H9 (cell line): Measurements from ENCODE around the gene PER2. TPM values are rescaled to one million over a fixed set of nuclear protein-coding genes. Genes with fewer than 3 reads are reported as not detected.

Experiments used
- DNase-seq: peaks from one replicate; pipeline ENCODE4 v3.0.0-alpha.2; 2017
- H2AFZ ChIP-seq: one replicate; pipeline ENCODE4 v1.6.1; 2013; ENCODE audit warnings: mild to moderate bottlenecking, low read length, control low read depth, moderate library complexity
- H2AK5ac ChIP-seq: 2 replicates; pipeline ENCODE4 v1.6.1; 2013; ENCODE audit warnings: low read length, control low read depth, mixed read lengths; ENCODE audit not compliant: insufficient read length
- H2BK120ac ChIP-seq: one replicate; pipeline ENCODE4 v1.6.1; 2013; ENCODE audit warnings: low read depth, mild to moderate bottlenecking, low read length, control low read depth, inconsistent platforms; ENCODE audit not compliant: poor library complexity, severe bottlenecking
- H2BK12ac ChIP-seq: 2 replicates; pipeline ENCODE4 v1.6.1; 2013; ENCODE audit warnings: low read length, control low read depth, mixed read lengths, low read depth; ENCODE audit not compliant: insufficient read length
- H2BK15ac ChIP-seq: 2 replicates; pipeline ENCODE4 v1.6.1; 2013; ENCODE audit warnings: low read depth, low read length, control low read depth
- H2BK20ac ChIP-seq: one replicate; pipeline ENCODE4 v1.6.1; 2013; ENCODE audit warnings: low read depth, mild to moderate bottlenecking, low read length, control low read depth, inconsistent platforms; ENCODE audit not compliant: poor library complexity, severe bottlenecking
- H2BK5ac ChIP-seq: 2 replicates; pipeline ENCODE4 v1.6.1; 2013; ENCODE audit warnings: low read length, control low read depth, mixed read lengths; ENCODE audit not compliant: insufficient read length
- H3K14ac ChIP-seq: 2 replicates; pipeline ENCODE4 v1.6.1; 2013; ENCODE audit warnings: low read length, control low read depth; ENCODE audit not compliant: insufficient read depth
- H3K18ac ChIP-seq: 2 replicates; pipeline ENCODE4 v1.6.1; 2013; ENCODE audit warnings: low read depth, mild to moderate bottlenecking, mixed read lengths, low read length, control low read depth; ENCODE audit not compliant: insufficient read length
- H3K23ac ChIP-seq: 2 replicates; pipeline ENCODE4 v1.6.1; 2013; ENCODE audit warnings: low read length, control low read depth, mixed read lengths, low read depth; ENCODE audit not compliant: insufficient read length
- H3K23me2 ChIP-seq: 2 replicates; pipeline ENCODE4 v1.6.1; 2013; ENCODE audit warnings: low read depth, mild to moderate bottlenecking, mixed read lengths, low read length, control low read depth; ENCODE audit not compliant: insufficient read length, poor library complexity, severe bottlenecking
- H3K27ac ChIP-seq: 2 replicates; pipeline ENCODE4 v1.5.1; 2013; ENCODE audit warnings: low read length, control low read depth, mixed read lengths, low read depth; ENCODE audit not compliant: insufficient read length
- H3K27me3 ChIP-seq: 2 replicates; pipeline ENCODE4 v1.6.1; 2013; ENCODE audit warnings: low read length, control low read depth, inconsistent platforms; ENCODE audit not compliant: insufficient read depth
- H3K4ac ChIP-seq: 2 replicates; pipeline ENCODE4 v1.6.1; 2013; ENCODE audit warnings: low read depth, mild to moderate bottlenecking, control low read depth, inconsistent platforms, low read length, moderate library complexity
- H3K4me1 ChIP-seq: 2 replicates; pipeline ENCODE4 v1.6.1; 2013; ENCODE audit warnings: low read length, control low read depth, inconsistent platforms; ENCODE audit not compliant: insufficient read depth
- H3K4me2 ChIP-seq: 2 replicates; pipeline ENCODE4 v1.6.1; 2013; ENCODE audit warnings: low read length, control low read depth, mixed read lengths; ENCODE audit not compliant: insufficient read length, insufficient read depth
- H3K56ac ChIP-seq: 2 replicates; pipeline ENCODE4 v1.6.1; 2013; ENCODE audit warnings: low read depth, mild to moderate bottlenecking, mixed read lengths, low read length, control low read depth; ENCODE audit not compliant: insufficient read length
- H3K79me1 ChIP-seq: 2 replicates; pipeline ENCODE4 v1.6.1; 2013; ENCODE audit warnings: low read depth, mild to moderate bottlenecking, moderate library complexity, low read length, control low read depth, inconsistent platforms; ENCODE audit not compliant: insufficient read depth, poor library complexity, severe bottlenecking
- H3K79me2 ChIP-seq: 2 replicates; pipeline ENCODE4 v1.6.1; 2013; ENCODE audit warnings: low read length, control low read depth, inconsistent platforms; ENCODE audit not compliant: insufficient read depth
- H3K9ac ChIP-seq: 2 replicates; pipeline ENCODE4 v1.6.1; 2013; ENCODE audit warnings: low read length, control low read depth, mixed read lengths; ENCODE audit not compliant: insufficient read length; ENCODE audit errors: extremely low read depth
- H3K9me3 ChIP-seq: one replicate; pipeline ENCODE4 v1.6.1; 2013; ENCODE audit warnings: low read depth, low read length, inconsistent platforms; ENCODE audit not compliant: control insufficient read depth
- H3T11ph ChIP-seq: one replicate; pipeline ENCODE4 v1.6.1; 2013; ENCODE audit warnings: mild to moderate bottlenecking, low read length, control low read depth, inconsistent platforms
- H4K20me1 ChIP-seq: one replicate; pipeline ENCODE4 v1.6.1; 2013; ENCODE audit not compliant: control insufficient read depth, insufficient read length, insufficient read depth
- H4K5ac ChIP-seq: 2 replicates; pipeline ENCODE4 v1.6.1; 2013; ENCODE audit warnings: low read depth, mild to moderate bottlenecking, mixed read lengths, low read length, control low read depth; ENCODE audit not compliant: insufficient read length
- H4K8ac ChIP-seq: replicated peaks from 2 replicates; pipeline ENCODE4 v1.6.1; 2013; ENCODE audit warnings: low read length, control low read depth, mixed read lengths, low read depth; ENCODE audit not compliant: insufficient read length
- H4K91ac ChIP-seq: 2 replicates; pipeline ENCODE4 v1.6.1; 2013; ENCODE audit warnings: low read depth, mild to moderate bottlenecking, moderate library complexity, mixed read lengths, low read length, control low read depth; ENCODE audit not compliant: insufficient read length
- H3K27ac Mint-ChIP-seq, 3 experiments: 2 replicates in 2 of 3; 3 replicates in 1 of 3; pipeline ENCODE4 v1.8.0; 2020 to 2021; ENCODE audit warnings: mixed read lengths in 3 of 3, mild to moderate bottlenecking in 1 of 3, moderate library complexity in 1 of 3
- H3K27me3 Mint-ChIP-seq: 2 replicates; pipeline ENCODE4 v1.8.0; 2021; ENCODE audit warnings: low read depth, mild to moderate bottlenecking, moderate library complexity, mixed read lengths
- H3K36me3 Mint-ChIP-seq, 3 experiments: 2 replicates in 2 of 3; 3 replicates in 1 of 3; pipeline ENCODE4 v1.8.0; 2020 to 2021; ENCODE audit warnings: low read depth in 3 of 3, mixed read lengths in 3 of 3; ENCODE audit not compliant: insufficient read depth in 1 of 3
- H3K4me1 Mint-ChIP-seq, 2 experiments: 2 replicates each; pipeline ENCODE4 v1.8.0; 2020; ENCODE audit warnings: mixed read lengths in 2 of 2
- H3K4me3 Mint-ChIP-seq, 2 experiments: 2 replicates in 1 of 2; 3 replicates in 1 of 2; pipeline ENCODE4 v1.8.0; 2020 to 2021; ENCODE audit warnings: mild to moderate bottlenecking in 2 of 2, mixed read lengths in 2 of 2, moderate library complexity in 1 of 2
- H3K9me3 Mint-ChIP-seq, 2 experiments: 2 replicates in 1 of 2; 3 replicates in 1 of 2; pipeline ENCODE4 v1.8.0; 2020; ENCODE audit warnings: mild to moderate bottlenecking in 2 of 2, mixed read lengths in 2 of 2, moderate library complexity in 1 of 2
- CTCF ChIP-seq: fragments of 200-600 bp; sonication (generic); conservative IDR thresholded peaks from 3 replicates; pipeline ENCODE4 v1.8.0; 2021; ENCODE audit warnings: antibody characterized with exemption, mild to moderate bottlenecking
- WGBS: extraction: QIAGEN DNeasy Blood & Tissue Kit; methylation state at CpG from one replicate; pipeline ENCODE4 v1.1.7; 2013; ENCODE audit warnings: missing lambda C conversion rate, low lambda C conversion rate, mixed read lengths; ENCODE audit not compliant: insufficient read length; ENCODE audit errors: extremely low coverage; 5-methylcytosine and 5-hydroxymethylcytosine counted together
- total RNA-seq: library from RNA; stranded (reverse); gene quantifications from 2 replicates; pipeline ENCODE4 v1.2.1, GENCODE V29; 2021

The PER2 gene
- total RNA-seq, 1 experiment from 2014 or later = 12.9 TPM

DNA sequence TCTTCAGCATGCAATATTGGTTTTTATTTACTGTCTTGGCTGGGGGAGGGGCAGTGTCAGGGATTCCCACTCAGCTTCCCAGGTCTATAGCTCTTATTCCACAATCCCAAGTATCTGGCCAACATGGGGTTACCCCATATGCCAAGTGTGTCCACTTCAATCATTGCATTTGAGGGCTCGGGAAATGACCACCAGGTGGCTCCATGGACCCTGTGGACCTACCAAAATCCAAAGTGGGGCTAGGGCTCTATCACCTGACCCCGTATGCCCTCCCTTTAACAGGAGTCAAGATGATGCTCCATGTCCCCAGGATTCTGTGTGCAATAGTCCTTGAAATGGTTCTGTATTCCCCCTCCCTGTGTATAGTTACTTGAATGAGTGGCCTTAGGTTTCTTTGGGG, 19.8 kb upstream of the PER2 start:
- no peak overlapping the region for H2BK120ac ChIP-seq
- no peak overlapping the region for H2AK5ac ChIP-seq
- no peak overlapping the region for H3K4ac ChIP-seq
- H4K20me1 ChIP-seq = no peaks in the 10 kb centered on the region
- H2BK5ac ChIP-seq = no peak overlapping the region
- no CpG with 5 or more reads among the region's 2 CpGs for WGBS
- Mint-ChIP-seq H3K36me3 (no peaks in the 10 kb centered on the region), H3K27ac (no peak overlapping the region), H3K9me3 (no peaks in the 10 kb centered on the region), H3K27me3 (no peaks in the 10 kb centered on the region; the same call in 1 of the 2 replicates), H3K4me1 (peaks cover 3 to 6% of the 10 kb centered on the region in 2 experiments), H3K4me3 (no peak overlapping the region)
- no peak overlapping the region for H2AFZ ChIP-seq
- no peaks in the 10 kb centered on the region for H3K79me1 ChIP-seq
- H3K9ac ChIP-seq = no peak overlapping the region
- H3T11ph ChIP-seq = no peak overlapping the region
- no peak overlapping the region for H3K56ac ChIP-seq
- TF ChIP-seq CTCF = peak; percentile 57
- no peaks in the 10 kb centered on the region for H3K4me1 ChIP-seq
- H4K8ac ChIP-seq = no peak overlapping the region
- no peak overlapping the region for H4K5ac ChIP-seq
- H2BK20ac ChIP-seq = no peak overlapping the region
- DNase-seq = no peak
- no peak overlapping the region; the same call in 1 of the 2 replicates for H2BK15ac ChIP-seq
- H3K23ac ChIP-seq = no peak overlapping the region
- H3K27me3 ChIP-seq = no peaks in the 10 kb centered on the region
- no peak overlapping the region for H3K18ac ChIP-seq
- no peaks in the 10 kb centered on the region for H3K9me3 ChIP-seq
- no peak overlapping the region for H4K91ac ChIP-seq
- no peaks in the 10 kb centered on the region for H3K79me2 ChIP-seq
- H3K4me2 ChIP-seq = no peak overlapping the region
- no peak overlapping the region for H2BK12ac ChIP-seq
- H3K23me2 ChIP-seq = no peaks in the 10 kb centered on the region
- no peak overlapping the region for H3K14ac ChIP-seq
- H3K27ac ChIP-seq = no peak overlapping the region
